Fibroblast of skin of back (primary cell): ENCODE data around the gene ARMH2.
A peak's percentile ranks its signal among the peaks of the same experiment; 100 is the strongest.
"Not testable (repeated sequence)": the region's sequence is repeated elsewhere in the genome, so short reads cannot be mapped to it uniquely, and the experiment has no call there.

Source experiments
- DNase-seq: peaks from one replicate; pipeline ENCODE4 v3.0.0-alpha.2; 2013

The ARMH2 gene

GRCh38 chr6:24818346-24818745 lies 19.6 kb upstream of the ARMH2 start:
- DNase-seq: no peak

- DNase-seq: no peak
Measured at GRCh38 chr6:24809728-24810127, 11.0 kb upstream of the ARMH2 start.

- DNase-seq: no peak
Measured at GRCh38 chr6:24807584-24807983, 8.9 kb upstream of the ARMH2 start.

- peak; percentile 76 for DNase-seq
Measured at GRCh38 chr6:24802271-24803059, 3.7 kb upstream of the ARMH2 start.

- peak; percentile 17 for DNase-seq
Measured at GRCh38 chr6:24799541-24799915, 811 bp upstream of the ARMH2 start.

GRCh38 chr6:24797596-24798216 lies 1.0 kb downstream of the ARMH2 start:
- peak; percentile 43 for DNase-seq

GRCh38 chr6:24796616-24797290 lies 2.0 kb downstream of the ARMH2 start:
- peak; percentile 8 for DNase-seq

- peak; percentile 48 for DNase-seq
Measured at GRCh38 chr6:24795106-24795505, 3.6 kb downstream of the ARMH2 start.

- peak; percentile 84 for DNase-seq
Measured at GRCh38 chr6:24788031-24788665, 10.6 kb downstream of the ARMH2 start.

GRCh38 chr6:24780206-24780605 lies 18.5 kb downstream of the ARMH2 start:
- DNase-seq: peak; percentile 6

- no peak for DNase-seq
Measured at GRCh38 chr6:24779416-24780016, 19.2 kb downstream of the ARMH2 start.

- no peak for DNase-seq
Measured at GRCh38 chr6:24778878-24779277, 19.8 kb downstream of the ARMH2 start.

GRCh38 chr6:24778121-24778520 lies 20.6 kb downstream of the ARMH2 start:
- no peak for DNase-seq

GRCh38 chr6:24777227-24777626 lies 21.5 kb downstream of the ARMH2 start:
- DNase-seq: no peak

GRCh38 chr6:24775520-24776058 lies 23.1 kb downstream of the ARMH2 start:
- DNase-seq: peak; percentile 61

- DNase-seq: peak; percentile 93
Measured at GRCh38 chr6:24774696-24775519, 23.8 kb downstream of the ARMH2 start, which contains the start of gene GMNN. TSS of gene GMNN (plus strand) at chr6:24774937. CDS start at chr6:24777247, 2,310 bp downstream.

GRCh38 chr6:24768361-24768760 lies 30.4 kb downstream of the ARMH2 start:
- DNase-seq: peak; percentile 59

GRCh38 chr6:24766680-24767462 lies 31.8 kb downstream of the ARMH2 start:
- peak; percentile 43 for DNase-seq

- not testable (repeated sequence) for DNase-seq
Measured at GRCh38 chr6:24765968-24766367, 32.7 kb downstream of the ARMH2 start.
